ELF-1 (cell line): ENCODE data around the gene TMPRSS6.

Source experiments
- DNase-seq: peaks from one replicate; pipeline ENCODE4 v3.0.0-alpha.2; 2016; ENCODE audit warnings: low read depth, low spot score

The TMPRSS6 gene

DNA sequence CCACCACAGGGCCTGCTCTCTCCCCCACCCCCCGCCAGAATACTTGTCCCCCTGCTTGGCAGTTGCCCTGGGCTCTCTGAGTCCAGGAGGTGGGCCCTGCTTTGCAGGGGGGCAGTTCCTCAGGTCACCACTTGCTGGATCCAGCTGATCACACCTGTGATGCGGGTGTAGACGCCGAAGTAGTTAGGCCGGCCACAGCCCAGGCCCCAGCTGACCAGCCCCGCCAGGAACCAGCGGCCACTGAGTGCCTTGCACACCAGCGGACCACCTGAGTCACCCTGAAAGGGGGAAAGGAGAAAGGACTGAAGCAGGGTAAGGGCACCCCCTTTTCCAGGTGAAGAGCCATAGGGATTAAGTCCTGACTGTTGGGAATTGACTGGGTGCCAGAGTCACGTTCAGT is 43.6 kb downstream of the TMPRSS6 start:
- DNase-seq: no peak

DNA sequence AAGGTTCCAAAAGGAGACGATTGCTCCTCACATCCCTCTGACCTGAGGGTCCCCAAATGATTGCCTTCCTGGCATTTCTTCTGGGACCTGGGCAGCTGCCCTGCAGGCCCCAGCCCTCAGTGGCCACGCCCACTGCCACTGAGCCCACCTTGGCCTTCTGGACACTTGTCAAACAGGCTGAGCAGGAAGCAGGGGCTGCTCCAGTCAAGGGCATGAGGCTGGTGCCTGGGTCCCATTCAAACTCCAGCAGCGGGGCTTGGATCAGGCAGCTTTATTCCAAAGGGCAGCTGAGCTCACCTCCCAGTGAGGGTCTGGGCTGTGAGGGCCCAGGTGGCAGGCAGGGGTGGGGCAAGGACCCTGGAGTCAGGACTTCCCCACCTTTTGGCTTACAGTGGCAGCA is 44.3 kb downstream of the TMPRSS6 start:
- no peak for DNase-seq

DNA sequence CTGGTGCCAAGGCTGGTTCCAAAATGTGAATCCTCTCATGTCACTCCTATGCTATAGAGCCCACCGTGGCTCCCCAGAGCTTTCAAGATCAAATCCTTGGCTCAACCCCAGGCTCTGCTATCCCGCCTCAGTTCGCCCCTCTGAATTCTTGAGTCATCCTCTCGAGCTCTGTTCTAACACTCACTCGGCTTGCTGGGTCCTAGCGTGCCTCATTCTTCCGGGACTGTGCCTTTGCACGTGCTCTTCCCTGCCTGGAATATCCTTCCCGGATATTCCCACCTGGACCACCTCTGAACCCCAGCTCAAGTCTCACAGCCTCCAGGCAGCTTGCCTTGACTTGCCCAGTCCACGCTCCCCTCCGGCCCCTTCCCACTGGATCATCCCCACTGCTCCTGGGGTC is 45.0 kb downstream of the TMPRSS6 start:
- DNase-seq: no peak

DNA sequence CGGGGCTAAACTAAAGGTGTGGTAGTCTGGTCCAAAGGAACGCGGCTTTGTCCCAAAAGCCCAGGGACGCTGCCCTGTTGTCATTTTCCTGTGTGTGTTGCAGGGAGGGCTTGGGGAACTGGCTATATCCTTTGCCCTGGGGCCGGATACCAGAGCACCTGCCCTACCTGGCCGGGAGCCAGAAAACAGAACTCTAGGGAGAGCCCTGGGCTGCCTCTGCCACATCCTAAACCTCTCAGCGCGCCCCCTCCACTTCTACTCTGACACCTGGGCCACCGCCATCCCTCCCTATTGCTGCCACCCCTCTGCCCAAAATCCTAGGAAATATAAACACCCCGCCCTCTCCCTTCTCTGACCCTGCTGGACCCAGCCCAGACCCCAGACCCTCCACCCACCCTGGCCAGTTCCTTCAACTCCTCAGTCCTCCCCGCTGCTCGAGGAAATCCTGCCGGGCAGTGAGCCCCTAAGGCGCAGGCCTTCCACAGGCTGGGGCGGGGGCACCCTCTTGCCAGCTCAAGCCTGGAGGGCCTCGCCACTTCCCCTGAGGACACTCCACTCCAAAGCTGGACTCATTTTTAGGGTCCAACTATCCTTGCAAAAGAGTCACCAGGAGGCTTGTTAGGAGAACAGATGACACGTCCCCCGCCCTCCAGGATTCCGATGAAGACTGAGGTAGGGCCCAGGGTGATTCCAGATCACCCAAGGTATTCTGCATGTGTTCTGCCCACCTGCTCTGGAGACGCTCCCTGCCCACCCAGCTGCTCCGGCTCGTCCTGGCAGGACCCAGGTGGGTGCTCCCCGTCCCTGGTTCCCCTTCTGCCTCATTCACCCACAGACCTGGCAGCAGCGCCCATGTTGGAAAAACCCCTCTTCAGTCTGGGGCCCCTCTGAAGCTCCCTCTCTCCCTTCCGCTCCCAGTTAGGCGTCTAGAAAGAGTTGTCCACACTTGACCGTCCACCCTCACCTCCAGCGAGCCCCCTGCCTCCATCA is 45.8 kb downstream of the TMPRSS6 start:
- DNase-seq: no peak

DNA sequence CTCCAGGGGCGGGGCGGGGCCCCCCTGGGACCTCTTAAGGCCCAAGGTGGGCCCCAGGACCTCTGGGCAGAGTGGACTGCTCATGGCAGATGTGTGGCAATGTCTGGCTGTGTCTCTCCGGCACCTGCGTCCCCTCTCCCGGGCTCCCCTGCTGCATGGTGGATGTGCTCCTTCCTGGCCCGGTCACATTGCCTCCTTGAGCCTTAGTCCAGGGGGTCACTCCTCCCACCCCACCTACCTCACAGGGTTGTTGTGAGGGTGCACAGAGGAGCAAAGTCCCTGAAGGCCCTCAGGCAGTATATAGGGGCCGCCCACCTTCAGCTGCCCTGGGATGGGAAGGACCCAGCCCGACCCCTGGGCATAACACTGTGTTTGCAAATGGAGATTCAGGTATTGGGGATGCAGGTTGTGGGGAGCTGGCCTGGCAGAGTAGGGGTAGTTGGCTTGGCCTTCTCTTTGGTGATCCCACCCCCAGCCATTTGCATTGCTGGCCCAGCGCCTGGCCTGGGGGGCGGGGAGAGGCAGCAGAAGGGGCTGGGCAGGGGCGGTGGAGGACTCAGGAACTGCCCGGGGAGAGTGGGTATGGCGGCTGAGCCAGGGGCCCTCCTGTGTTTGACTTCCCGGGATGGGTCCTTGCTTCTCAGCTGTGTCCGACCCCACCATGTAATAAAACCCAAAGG is 46.7 kb downstream of the TMPRSS6 start:
- no peak for DNase-seq

DNA sequence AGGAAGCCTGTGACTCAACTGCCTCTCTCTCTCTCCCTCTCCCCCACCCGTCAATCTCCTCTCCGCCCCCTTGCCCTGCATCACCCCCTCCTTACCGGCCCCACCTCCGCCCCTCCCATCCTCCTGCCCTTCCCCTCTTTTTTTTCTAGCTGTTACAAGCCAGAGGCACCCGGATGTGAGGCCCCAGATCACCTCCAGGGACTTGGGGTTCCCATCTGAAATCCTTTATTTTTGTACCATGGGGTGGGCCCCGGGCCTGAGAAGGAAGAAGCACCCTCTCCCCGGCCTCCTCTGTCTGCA is 47.2 kb downstream of the TMPRSS6 start:
- no peak for DNase-seq

DNA sequence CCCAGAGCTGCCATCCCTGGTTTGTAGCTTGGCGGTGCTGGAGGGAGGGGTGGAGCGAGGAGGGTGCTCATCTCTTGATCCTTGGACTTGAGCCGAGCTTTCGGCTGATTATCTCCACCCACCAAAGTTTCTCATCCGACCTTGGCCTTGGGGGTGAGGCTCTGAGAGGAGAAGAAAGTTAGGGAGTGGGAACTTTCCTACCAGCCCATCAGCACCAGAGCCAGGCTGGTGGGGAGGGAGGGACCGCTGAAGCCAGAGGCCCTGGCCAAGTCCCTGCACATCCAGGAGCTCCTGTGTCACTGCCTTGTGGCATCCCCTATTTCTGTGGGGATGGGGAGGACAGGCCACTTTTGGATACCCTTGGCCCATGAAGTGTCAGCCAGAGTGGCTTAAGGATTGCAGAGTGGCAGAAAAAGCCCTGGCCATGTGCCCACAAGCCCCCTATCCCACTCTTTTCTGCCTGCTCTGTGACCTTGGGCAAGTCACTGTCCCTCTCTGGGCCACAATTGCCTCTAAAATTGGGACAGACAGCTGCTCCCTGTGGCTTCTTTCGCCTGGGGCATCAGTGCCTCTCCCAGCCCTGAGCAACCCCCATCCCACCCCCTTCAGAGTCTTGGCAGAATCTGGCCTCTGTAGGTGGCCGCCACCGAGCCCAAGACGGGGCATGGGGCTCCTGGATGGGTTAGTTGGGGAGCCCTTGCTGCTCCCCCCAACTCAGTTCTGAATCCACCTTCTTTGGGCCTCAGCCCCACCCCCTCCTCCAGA is 47.7 kb downstream of the TMPRSS6 start:
- DNase-seq: no peak

DNA sequence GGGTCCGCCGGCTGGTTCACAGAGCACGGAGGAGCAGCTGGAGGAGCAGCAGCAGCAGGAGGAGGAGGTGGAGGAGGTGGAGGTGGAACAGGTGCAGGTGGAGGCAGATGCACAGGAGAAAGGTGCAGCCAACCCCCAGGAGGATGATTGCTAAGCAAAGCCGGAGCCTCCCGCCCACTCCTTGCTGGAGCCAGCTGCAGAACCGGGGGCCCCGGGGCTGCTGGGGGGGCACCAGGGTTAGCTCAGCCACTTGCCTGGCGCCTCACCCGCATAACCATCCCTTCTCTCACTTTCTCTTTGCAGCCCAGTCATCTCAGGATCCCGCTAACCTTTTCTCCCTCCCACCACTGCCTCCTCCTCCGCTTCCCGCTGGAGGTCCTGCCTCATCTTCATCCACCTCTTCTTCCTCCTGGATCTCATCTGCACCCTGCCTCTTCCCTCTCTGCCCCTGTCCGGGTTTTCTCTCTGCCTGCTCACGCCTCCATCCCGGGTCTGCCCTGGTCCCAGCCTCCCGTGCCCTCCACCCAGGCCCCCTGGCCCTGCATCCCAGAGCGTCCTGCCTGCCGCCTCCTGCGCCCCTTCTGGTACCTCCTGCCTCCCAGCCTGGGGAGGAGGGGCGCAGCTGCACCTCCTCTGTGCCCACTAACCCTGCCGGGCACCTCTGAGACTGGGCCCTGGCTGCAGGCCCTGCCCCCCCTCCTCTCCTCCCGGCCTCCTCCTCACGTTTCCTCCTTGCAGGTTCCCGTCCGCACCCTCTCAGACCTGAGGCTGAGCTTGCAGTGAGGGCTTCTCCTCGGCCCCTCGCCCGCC is 48.5 kb downstream of the TMPRSS6 start:
- no peak for DNase-seq

DNA sequence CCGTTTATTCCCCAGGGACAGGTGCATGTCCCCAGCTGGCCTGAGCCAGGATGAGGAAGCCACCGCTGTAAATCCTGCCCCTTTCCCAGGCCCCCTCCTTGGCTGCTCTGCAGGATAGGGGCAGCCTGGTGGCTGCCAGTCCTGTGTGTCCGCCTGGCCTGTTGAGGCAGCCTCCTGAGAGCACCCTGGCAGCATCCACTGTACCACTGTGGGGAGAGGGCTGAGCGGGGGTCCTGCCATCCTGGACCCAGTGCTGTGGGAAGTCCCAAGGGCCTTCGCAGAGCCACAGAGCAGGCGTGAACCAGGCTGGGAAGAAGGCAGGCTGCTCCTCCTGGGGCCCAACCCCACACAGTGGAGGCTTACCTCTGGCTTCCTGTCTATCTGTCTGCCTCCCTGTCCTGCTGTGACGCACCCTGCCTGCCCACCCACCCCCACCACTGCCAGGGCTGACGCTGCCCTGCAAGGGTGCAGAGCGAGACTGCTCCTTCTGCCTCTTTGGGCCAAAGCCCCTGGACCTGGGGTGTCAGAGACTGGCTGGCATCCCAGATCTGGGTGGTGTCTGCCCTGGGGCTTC is 49.5 kb downstream of the TMPRSS6 start:
- no peak for DNase-seq

DNA sequence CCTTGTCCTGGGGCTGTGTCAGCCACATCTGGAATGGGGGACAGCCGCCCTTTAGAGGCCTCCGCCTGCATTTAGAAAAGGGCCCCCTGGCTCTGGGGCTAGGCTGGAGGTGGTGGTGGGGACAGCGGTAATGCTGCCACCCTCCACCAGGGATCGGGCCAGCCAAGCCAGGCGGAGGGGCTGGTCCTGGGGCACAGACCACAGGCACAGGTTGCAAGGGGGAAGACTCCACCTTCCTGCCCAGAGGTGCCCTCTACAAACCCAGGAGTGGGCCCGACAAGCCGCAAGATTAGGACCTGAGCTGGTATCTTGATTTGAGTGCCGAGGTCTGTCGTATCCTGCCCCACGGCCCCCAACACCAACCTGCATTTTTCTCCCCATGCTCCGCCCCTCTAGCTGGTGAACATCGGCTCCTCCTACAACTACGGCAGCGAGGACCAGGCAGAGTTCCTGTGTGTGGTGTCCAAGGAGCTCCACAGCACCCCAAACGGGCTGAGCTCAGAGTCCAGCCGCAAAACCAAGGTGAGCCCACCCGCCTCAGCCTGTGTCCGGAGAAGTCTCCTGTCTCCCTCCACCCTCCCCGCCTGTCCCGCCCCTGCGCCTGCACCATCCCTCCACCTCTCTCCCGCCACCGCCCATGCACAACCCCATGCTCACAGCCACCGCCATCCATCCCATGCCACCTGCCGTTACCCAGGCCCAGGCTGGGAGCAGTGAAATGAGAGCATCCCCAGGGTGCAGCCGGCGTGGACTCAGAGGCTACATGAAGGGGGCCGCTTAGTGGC is 50.4 kb downstream of the TMPRSS6 start:
- DNase-seq: no peak

DNA sequence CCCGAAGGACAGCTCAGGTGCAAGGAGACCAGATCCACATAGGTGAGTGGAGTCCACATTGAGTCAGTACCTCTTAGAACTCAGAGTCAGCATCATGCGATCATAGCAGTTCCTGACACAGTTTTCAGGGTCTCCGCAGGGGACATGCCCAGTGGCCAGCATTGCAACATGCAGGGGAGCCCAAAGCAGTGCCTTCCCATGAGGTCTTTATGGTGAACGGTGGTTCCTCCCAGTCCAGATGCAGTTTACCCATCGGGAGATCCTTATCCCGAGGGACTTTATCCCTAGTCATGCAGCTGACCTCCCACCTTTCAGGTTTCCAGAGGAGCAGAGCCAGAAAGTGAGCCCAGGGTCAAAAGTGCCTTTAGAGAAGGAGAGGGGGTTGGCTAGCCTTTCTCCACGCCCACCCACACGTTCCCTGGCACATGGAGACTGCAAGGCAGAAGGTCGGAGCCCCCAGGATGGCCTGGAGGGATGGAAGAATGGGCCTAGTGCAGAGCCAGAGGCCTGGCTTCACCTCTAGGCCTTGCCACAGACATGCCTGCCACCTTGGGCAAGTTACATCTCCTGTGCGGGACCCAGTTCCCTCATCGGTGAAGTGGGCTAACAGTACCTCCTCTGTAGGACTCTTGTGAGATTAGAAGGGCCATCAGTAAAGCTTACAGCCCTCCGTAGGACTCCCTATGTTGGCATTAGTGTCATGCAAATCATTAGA is 51.6 kb downstream of the TMPRSS6 start:
- no peak for DNase-seq

DNA sequence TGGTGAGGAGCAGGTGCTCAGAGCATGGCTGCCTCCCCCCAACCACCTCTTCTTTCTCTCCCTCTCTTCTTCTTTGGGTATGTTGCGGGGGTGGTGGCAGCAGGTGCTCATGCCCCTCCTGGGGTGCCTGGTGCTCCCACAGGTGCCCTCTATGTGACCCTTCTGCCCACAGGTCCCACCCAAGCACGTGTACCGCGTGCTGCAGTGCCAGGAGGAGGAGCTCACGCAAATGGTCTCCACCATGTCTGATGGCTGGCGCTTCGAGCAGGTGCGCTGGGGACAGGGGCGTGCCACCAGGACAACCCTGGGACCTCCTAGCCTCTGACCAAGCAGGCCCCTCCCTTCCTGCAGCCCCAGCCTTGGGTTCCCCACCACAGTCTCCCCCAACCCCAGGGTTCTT is 52.3 kb downstream of the TMPRSS6 start:
- no peak for DNase-seq

DNA sequence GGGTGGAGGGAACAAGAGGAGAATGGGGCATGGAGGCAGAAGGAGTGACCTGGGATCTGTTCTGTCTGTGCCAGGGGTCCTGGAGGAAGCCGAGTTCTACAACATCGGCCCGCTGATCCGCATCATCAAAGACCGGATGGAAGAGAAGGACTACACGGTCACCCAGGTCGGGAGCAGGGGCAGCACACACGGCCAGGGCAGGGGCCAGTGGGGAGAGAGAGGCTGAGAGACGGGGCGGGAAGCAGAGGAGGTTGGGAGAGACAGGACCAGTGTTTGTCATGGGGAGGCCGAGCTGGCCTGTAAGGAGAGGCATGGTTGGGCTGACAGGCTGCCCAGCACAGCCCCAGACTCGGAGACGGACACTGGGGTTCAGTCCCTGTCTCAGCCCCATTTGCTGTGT is 53.3 kb downstream of the TMPRSS6 start:
- DNase-seq: no peak

DNA sequence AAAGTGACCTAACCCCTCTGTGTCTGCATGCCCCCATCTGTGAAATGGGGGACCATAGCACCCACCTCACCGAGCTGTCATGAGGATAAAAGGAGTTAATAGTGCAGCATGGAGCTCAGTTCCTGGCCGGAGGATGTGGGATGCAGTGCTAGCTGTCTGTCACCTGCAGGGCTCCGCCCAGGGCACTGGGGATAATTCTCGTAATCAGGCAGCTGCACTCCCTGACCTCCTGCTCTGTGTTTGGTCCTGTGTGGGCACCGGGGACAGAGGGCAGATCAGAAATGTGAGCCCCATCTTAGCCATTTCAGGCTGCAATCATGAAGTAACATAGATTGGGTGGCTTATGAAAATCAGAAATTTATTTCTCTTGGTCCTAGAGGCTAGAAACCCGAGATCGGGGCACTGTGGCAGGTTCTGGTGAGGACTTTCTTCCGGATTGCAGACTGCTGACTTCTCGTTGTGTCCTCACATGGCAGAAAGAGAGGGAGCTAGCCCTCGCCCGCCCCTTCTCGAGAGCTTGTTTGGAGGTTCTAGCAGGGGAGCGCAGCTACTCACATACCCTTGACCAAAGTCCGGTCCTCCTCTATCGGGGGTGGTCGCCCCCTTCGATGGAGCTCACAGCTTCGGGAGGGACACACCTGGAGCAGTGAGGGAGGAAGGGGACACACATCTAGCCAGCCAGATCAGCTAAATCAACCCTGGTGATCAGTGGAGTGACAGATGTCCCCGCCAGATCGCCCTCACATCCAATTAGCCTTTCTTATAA is 54.7 kb downstream of the TMPRSS6 start:
- no peak for DNase-seq

DNA sequence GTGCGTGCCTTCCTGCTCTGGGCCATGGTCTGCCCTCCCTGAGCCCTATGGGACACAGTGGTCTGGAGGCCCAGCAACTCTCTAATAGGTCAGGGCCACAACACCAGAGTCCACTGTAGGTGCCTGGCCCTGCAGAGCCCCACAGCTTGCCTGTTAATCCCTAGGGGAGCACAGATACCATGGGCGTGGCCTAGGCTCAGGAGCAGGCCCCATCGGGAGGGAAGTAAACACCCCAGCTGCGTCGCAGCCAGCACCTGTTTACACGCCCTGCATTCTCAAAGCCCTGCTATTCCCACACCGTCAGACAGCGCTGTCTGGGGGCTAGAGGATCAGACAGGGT is 55.5 kb downstream of the TMPRSS6 start:
- no peak for DNase-seq

DNA sequence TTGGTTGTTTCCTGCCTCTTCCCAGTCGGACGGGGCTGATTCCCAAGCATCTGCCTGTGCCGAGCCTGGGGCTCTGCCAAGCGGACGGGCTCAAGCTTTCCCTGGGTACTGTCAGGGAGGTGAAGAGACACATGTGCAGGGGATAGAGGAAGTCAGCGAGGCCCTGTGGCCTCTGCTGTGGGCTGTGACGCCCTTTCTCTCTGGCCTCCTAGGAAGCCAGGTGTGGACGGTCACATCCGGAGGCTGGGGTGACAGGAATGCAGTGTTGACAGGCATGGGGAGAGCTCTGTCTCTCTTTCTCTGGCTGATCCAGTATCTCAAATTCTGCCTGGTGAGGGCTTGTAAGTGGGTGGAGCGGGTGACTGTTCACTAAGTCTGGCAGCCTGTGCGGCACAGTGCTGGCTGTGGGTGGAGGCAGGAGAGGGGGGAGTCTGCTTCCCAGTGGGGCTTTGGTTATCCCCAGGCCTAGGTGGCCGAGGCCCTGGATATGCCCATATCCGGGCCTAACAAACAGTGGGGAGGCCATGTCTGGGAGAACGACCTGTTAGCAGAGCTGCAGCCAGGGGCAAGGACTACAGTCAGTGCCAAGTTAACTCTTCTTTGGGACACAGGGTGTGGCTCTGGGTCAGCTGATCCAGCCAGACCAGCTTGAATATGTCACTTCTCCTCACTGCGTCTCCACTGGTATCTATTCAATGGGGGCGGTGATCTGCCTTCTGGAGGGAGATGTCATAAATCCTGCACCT is 56.0 kb downstream of the TMPRSS6 start:
- no peak for DNase-seq

DNA sequence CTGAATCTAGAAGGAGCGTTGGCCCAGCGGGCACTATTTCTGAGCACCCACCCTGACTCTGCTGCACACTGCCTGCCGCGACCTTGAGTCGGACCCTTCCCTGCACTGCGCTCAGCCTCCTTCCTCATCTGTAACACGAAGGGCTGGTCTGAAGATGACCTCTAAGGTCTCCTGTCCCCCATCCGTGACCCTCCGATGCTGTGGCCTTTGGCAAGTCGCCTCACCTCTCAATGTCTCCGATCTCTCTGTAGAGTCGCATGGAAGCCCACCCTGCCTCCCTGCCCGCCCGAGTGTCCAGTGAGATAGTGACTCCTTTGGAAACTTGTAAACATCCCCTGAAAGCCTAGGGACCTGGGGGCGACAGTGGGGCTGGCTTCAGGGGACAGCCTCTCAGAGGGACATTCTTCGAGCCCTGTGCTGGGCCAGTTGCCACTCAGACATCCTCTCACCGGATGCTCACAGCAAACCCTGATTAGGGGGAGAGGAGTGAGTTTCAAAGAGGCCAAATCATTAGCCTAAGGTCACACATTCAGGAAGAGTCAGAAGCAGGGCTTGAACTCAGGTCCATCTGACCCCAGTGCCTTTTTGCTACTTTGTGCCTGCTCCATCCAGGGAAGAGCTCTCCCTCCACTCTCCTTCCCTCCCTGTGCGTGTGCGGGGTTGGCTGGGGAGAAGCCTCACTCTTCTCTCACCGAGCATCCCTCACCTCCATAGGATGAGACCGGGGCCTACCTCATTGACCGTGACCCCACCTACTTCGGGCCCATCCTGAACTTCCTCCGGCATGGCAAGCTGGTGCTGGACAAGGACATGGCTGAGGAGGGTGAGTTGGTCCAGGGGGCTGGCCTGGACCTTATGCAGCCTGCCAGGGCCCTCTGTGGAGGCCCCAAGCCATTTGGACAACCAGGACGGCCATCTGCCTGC is 56.9 kb downstream of the TMPRSS6 start:
- no peak for DNase-seq
